ENCODE data around the gene GPR31.

DNA sequence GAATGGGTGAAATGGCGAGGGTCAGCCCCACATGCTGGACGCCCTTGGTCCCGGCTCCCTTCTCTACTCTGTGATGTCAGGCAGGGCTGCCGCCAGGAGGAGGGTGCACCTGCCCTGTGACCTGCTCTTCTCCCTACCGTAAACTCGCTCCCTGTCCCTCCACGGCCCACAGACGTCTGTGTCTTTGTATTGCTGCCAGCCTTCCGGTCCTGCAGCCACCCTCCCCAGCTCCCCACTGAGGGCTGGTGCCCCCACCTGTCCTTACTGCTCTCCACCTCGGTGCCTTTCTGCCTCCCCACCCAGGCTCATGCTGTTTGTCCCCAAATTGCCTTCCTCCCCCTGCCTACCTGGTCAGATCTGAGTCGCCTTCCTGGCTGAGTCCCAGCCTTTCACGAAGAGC lies 38.9 kb downstream of the GPR31 start:
- no peak for TF ChIP-seq POLR2A (IDR thresholded peaks at IDR 0.05)
- TF ChIP-seq, protein P1, sequence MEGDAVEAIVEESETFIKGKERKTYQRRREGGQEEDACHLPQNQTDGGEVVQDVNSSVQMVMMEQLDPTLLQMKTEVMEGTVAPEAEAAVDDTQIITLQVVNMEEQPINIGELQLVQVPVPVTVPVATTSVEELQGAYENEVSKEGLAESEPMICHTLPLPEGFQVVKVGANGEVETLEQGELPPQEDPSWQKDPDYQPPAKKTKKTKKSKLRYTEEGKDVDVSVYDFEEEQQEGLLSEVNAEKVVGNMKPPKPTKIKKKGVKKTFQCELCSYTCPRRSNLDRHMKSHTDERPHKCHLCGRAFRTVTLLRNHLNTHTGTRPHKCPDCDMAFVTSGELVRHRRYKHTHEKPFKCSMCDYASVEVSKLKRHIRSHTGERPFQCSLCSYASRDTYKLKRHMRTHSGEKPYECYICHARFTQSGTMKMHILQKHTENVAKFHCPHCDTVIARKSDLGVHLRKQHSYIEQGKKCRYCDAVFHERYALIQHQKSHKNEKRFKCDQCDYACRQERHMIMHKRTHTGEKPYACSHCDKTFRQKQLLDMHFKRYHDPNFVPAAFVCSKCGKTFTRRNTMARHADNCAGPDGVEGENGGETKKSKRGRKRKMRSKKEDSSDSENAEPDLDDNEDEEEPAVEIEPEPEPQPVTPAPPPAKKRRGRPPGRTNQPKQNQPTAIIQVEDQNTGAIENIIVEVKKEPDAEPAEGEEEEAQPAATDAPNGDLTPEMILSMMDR (IDR thresholded peaks at IDR 0.05), result no peak

All from suprapubic skin (tissue), 3 donors.